GM21367 (cell line): Measurements from ENCODE around the gene TTYH1.

Source experiments
- ATAC-seq: cut with Tn5 transposase; IDR thresholded peaks from one replicate; pipeline ENCODE4 v1.9.1; 2021; ENCODE audit not compliant: unreplicated experiment

TTYH1 gene

DNA sequence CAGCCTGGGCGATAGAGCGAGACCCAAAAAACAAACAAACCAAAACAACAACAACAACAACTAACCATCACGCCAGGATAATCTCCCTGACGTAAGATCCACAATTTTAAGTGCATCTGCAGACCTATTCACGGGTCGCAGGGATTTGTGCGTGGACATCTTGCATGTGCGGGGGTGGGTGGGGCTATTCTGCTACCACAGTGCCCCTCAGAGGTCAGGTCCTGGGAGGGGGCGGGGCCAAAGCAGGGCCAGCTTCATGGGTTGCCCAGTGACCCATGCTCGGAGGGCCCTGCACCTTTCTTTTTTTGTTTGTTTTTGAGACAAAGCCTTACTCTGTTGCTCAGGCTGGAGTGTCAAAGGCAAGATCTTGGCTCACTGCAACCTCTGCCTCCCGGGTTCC is 60.4 kb downstream of the TTYH1 start:
- no peak for ATAC-seq

DNA sequence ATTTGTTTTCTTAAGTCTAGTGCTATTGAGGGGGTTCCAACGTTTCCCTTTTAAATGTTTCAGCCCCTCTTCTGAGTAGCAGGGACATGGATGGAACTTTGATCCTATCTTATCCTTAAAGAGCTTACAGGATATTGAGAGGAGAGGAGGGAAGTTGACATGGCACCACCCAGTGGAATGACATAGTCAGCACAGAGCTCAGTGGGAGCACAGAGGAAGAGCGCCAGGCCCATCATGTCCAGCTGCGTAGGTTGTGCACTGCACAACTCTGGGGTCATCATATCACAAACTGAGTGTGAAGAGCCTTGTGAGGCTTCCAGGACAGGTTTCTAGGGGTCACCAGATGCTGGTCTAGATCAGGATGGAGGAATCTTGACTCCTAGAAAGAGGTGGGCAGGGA is 62.4 kb downstream of the TTYH1 start:
- ATAC-seq: no peak

DNA sequence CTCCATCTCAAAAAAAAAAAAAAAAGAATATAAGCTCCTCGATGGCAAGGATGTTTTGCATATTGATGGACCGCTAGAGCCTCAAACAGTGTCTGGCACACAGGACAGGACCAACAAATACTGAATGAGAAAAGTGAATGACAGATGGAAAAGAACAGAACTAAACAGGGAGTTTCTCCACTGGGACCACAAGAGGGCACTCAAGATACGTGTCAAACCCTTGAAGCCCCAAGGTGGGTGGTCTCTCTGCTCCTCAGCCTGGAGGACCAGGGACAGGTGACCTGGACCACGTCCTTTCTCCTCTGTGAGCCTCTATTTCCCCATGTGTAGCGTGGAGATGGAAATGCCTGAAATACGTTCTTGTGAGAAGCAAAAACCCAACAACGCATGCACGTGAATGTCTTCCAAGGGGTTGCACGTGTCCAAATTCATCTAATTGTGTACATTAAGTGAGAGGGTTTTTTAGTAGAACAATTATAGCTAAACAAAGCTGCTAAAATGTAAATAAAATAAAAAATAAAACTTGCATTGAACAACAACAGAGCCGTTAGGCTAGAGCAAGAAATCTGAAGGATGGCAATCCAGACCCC is 63.5 kb downstream of the TTYH1 start:
- ATAC-seq: no peak

DNA sequence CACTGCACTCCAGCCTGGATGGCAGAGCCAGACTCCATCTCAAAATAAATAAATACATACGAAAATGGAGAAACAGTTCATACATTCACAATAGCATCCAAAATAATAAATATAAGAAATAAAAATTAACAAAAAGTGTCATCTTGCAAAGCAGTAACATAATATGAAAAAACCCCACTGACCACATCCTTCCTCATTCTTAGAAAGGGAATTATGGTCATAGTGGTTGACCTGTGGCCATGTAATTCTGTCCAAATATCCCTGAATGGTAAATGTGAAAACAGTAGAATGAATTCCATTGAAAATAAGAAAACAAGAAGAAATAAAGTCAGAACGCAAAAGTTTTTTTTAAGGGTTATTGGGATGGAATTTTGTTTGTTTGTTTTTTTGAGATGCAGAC is 64.8 kb downstream of the TTYH1 start:
- ATAC-seq: no peak

DNA sequence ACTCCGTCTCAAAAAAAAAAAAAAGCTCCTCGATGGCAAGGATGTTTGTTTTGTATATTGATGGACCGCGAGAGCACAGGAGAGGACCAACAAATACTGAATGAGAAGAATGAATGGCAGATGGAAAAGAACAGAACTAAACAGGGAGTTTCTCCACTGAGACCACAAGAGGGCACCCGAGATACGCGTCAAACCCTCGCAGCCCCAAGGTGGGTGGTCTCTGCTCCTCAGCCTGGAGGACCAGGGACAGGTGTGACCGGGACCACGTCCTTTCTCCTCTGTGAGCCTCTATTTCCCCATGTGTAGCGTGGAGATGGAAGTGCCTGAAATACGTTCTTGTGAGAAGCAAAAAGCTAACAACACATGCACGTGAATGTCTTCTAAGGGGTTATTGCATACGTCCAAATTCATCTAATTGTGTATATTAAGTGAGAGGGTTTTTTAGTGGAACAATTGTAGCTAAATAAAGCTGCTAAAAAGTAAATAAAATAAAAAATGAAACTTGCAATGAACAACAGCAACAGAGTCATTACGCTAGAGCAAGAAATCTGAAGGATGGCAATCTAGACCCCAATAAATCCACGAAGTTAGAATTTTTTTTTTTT is 66.2 kb downstream of the TTYH1 start:
- no peak for ATAC-seq

DNA sequence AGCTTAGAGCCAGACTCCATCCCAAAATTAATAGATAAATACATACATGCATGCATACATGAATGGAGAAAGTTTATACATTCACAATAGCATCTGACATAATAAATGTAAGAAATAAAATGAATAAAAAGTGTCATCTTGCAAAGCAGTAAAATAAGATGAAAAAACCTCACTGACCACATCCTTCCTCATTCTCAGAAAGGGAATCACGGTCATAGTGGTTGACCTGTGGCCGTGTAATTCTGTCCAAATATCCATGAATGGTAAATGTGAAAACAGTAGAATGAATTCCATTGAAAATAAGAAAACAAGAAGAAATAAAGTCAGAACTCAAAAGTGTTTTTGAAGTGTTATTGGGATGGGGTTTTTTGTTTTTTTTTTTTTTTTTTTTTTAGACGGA is 67.6 kb downstream of the TTYH1 start:
- no peak for ATAC-seq

DNA sequence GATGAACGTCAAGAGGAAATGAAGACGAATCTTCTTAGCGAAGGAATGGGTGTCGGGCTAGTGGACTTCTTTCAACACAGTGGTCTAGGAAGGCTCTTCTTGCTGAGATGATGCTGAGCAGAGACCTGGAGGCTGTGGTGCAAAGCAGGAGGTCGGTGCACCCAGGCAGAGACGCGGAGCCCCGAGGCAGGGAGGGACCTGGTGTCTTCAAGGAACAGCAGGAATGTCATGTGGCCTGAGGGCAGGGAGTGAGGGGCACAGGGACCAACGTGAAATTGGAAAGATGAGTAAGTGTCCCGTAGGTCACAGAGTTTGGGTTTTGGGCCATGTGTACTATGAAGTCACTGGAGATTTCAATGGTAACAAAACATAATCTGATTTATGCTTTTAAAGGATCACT is 69.2 kb downstream of the TTYH1 start:
- ATAC-seq: no peak

DNA sequence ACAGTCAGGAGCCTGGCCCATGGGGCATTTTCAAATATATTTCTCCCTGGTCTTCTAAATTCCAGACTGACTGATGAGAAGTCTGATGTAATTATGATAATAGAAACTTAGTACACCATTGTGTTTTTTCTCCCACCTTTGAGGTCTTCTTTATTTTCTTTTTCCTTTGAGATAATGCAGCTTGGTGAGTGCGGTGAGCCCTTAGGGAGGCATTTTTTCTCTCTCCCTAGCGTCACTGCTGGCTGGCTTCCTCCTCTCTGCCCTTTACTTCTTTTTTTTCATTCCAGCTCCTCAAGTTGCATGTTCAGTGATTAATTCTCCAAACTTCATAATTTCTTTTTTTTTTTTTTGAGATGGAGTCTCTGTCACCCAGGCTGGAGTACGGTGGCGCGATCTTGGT is 70.6 kb downstream of the TTYH1 start:
- ATAC-seq: no peak
